K562 (cell line): ENCODE measurements around the gene POMGNT1. TPM values are rescaled to one million over a fixed set of nuclear protein-coding genes. Genes with fewer than 3 reads are reported as not detected.
"Not testable (repeated sequence)": the region's sequence is repeated elsewhere in the genome, so short reads cannot be mapped to it uniquely, and the experiment has no call there.

Experiments
- ATAC-seq: fragments of 200-7000 bp; cut with Tn5 transposase; 3 replicates; pipeline ENCODE4 v1.9.1; 2020; ENCODE audit warnings: moderate library complexity
- BruUV-seq: library from RNA; stranded (reverse); fragments of 400-500 nt; replicated peaks from 2 replicates; lab custom pipeline; 2021; lab: Mats Ljungman, UMichigan
- CTCF ChIA-PET: fragments of 300-600 bp; formaldehyde crosslinking; extraction: SDS; loops from one replicate; lab custom pipeline; 2021; ENCODE audit warnings: low intra/inter-chr PET ratio; lab: Yijun Ruan, JAX
- POLR2A ChIA-PET: fragments of 300-600, 350-650 bp; sonication (Branson Sonifier 250); formaldehyde crosslinking; extraction: SDS; loops from one replicate; lab custom pipeline; 2021; ENCODE audit warnings: antibody characterized with exemption, inconsistent platforms; lab: Yijun Ruan, JAX
- DNase-seq, 4 experiments: peaks; one replicate each; pipeline versions ENCODE4 v3.0.0 to v3.0.0-alpha.2; 2011 to 2018; ENCODE audit warnings: low spot score in 3 of 4, mixed read lengths in 3 of 4; ENCODE audit errors: extremely low read depth in 1 of 4
- FAIRE-seq: peaks from 2 replicates; lab custom pipeline; 2011; peaks lifted over from hg19 to GRCh38; lab: Jason Lieb, UNC
- H2AFZ ChIP-seq: 2 replicates; pipeline ENCODE4 v1.6.0; 2011; ENCODE audit warnings: low read depth, low read length, control low read depth, inconsistent platforms
- H3K27ac ChIP-seq: fragments of 200-600 bp; 3 replicates; pipeline ENCODE4 v1.8.0; 2011; ENCODE audit warnings: low read depth, mild to moderate bottlenecking, control low read depth, inconsistent platforms, low read length, moderate library complexity, mixed read lengths; ENCODE audit errors: extremely low read depth
- H3K27me3 ChIP-seq, 2 experiments: fragments of 300-600 bp in 1 of 2; 2 replicates in 1 of 2; 3 replicates in 1 of 2; pipeline versions ENCODE4 v1.6.0 to v1.8.0; 2011; ENCODE audit warnings: inconsistent platforms in 2 of 2, low read length in 2 of 2, mild to moderate bottlenecking in 1 of 2, mixed read lengths in 1 of 2, moderate library complexity in 1 of 2; ENCODE audit not compliant: control insufficient read depth in 2 of 2, insufficient read depth in 2 of 2
- H3K36me3 ChIP-seq: fragments of 300-600 bp; 3 replicates; pipeline ENCODE4 v1.8.0; 2011; ENCODE audit warnings: mild to moderate bottlenecking, low read length, inconsistent platforms; ENCODE audit not compliant: control insufficient read depth, insufficient read depth
- H3K4me1 ChIP-seq, 2 experiments: fragments of 200-600 bp in 1 of 2; replicated peaks in 1 of 2; 2 replicates in 1 of 2; 3 replicates in 1 of 2; pipeline versions ENCODE4 v1.5.1 to v1.8.0; 2011; ENCODE audit warnings: inconsistent platforms in 2 of 2, low read length in 2 of 2, mild to moderate bottlenecking in 1 of 2, mixed read lengths in 1 of 2, moderate library complexity in 1 of 2; ENCODE audit not compliant: control insufficient read depth in 2 of 2, insufficient read depth in 2 of 2
- H3K4me2 ChIP-seq: 2 replicates; pipeline ENCODE4 v1.6.1; 2011; ENCODE audit warnings: low read length, control low read depth, inconsistent platforms, mixed read lengths; ENCODE audit not compliant: insufficient read depth
- H3K4me3 ChIP-seq: fragments of 200-600 bp; sonication (generic), shearing (Covaris generic); 2 replicates; pipeline ENCODE4 v1.5.1; 2016; ENCODE audit warnings: control low read depth, inconsistent platforms
- H3K79me2 ChIP-seq: fragments of 200-600 bp; 3 replicates; pipeline ENCODE4 v1.8.0; 2011; ENCODE audit warnings: low read length, inconsistent platforms; ENCODE audit not compliant: control insufficient read depth, insufficient read depth
- H3K9ac ChIP-seq, 2 experiments: 2 replicates each; pipeline versions ENCODE4 v1.6.0 to v1.6.1; 2011; ENCODE audit warnings: low read depth in 2 of 2, low read length in 2 of 2, control low read depth in 1 of 2, inconsistent platforms in 1 of 2, mild to moderate bottlenecking in 1 of 2, mixed read lengths in 1 of 2; ENCODE audit not compliant: insufficient read depth in 1 of 2
- H3K9me1 ChIP-seq: one replicate; pipeline ENCODE4 v1.6.0; 2011; ENCODE audit warnings: inconsistent platforms, mild to moderate bottlenecking, low read length, moderate library complexity; ENCODE audit not compliant: control insufficient read depth, insufficient read depth
- H3K9me3 ChIP-seq: replicated peaks from 2 replicates; pipeline ENCODE4 v1.5.1; 2011; ENCODE audit warnings: low read depth, low read length, inconsistent platforms; ENCODE audit not compliant: control insufficient read depth, insufficient read depth
- H4K20me1 ChIP-seq: replicated peaks from 2 replicates; pipeline ENCODE4 v1.6.1; 2011; ENCODE audit warnings: low read length, inconsistent platforms, mixed read lengths; ENCODE audit not compliant: control insufficient read depth, insufficient read depth
- ATF3 ChIP-seq, 2 experiments: fragments of 450-650 bp in 1 of 2; sonication (generic) in 1 of 2; formaldehyde crosslinking in 1 of 2; IDR thresholded peaks in 1 of 2; conservative IDR thresholded peaks in 1 of 2; 2 replicates each; pipeline versions ENCODE4 v1.6.1 to v1.8.1; 2016 to 2023; ENCODE audit warnings: mild to moderate bottlenecking in 2 of 2, moderate library complexity in 2 of 2, inconsistent platforms in 1 of 2, missing genetic modification reagents in 1 of 2
- TRIM24 ChIP-seq, 2 experiments: fragments of 450-650 bp; IDR thresholded peaks; 2 replicates each; pipeline ENCODE4 v1.6.1; 2016
- TRIM28 ChIP-seq: fragments of 450-650 bp; IDR thresholded peaks from 2 replicates; pipeline ENCODE4 v1.6.1; 2017
- ZFP36 ChIP-seq: fragments of 150-350 bp; IDR thresholded peaks from 2 replicates; pipeline ENCODE4 v1.6.1; 2018; ENCODE audit warnings: low read length, low read depth; ENCODE audit not compliant: partially characterized antibody
- ZNF280A ChIP-seq: fragments of 450-650 bp; IDR thresholded peaks from 2 replicates; pipeline ENCODE4 v1.6.1; 2018; ENCODE audit warnings: mild to moderate bottlenecking, low read depth; ENCODE audit not compliant: partially characterized antibody
- ZNF431 ChIP-seq: sonication (generic); formaldehyde crosslinking; IDR thresholded peaks from 2 replicates; pipeline ENCODE4 v1.8.0; 2022; ENCODE audit warnings: mild to moderate bottlenecking, missing genetic modification reagents
- WGBS: fragments of 100-300 bp; shearing (Covaris generic); methylation state at CpG from one replicate; pipeline ENCODE4 v1.1.6; 2016; ENCODE audit warnings: low coverage, mixed read lengths; ENCODE audit not compliant: insufficient coverage; ENCODE audit errors: missing lambda C conversion rate; 5-methylcytosine and 5-hydroxymethylcytosine counted together
- in situ Hi-C: fragments of 300-500 bp; cut with MboI; formaldehyde crosslinking; loops from 4 replicates; pipeline ENCODE4 v1.15.0; 2018; ENCODE audit warnings: inconsistent platforms, mixed read lengths
- intact Hi-C: fragments of 100-400 bp; cut with micrococcal nuclease; formaldehyde crosslinking; loops from 2 replicates; pipeline ENCODE4 v1.14.2; 2022
- polyA plus RNA-seq, 8 experiments: library from polyadenylated mRNA; depleted of rRNA in 4 of 8; stranded (reverse) in 5 of 8; unstranded in 3 of 8; fragments of >200 nt; fragmentation: Nextera tagmentation in 2 of 8; fragmentation: Illumina TruSeq in 1 of 8; extraction: Ambion mirVana in 2 of 8; extraction: Trizol in 1 of 8; gene quantifications; 2 replicates each; pipeline versions ENCODE4 v1.2.1 to v1.2.3, GENCODE V29; 2011 to 2014; ENCODE audit warnings: inconsistent platforms in 1 of 8, missing spikeins in 1 of 8
- total RNA-seq, 7 experiments: library from RNA; depleted of rRNA in 6 of 7; stranded (reverse); fragments of >200 nt in 6 of 7; fragmentation: Illumina TruSeq in 2 of 7; extraction: Trizol in 2 of 7; gene quantifications; 2 replicates each; pipeline versions ENCODE4 v1.2.1 to v1.2.3, GENCODE V29; 2011 to 2021; ENCODE audit warnings: low replicate concordance in 1 of 7

The POMGNT1 gene
- total and polyA plus RNA-seq, 9 of the 15 experiments (the other 6 are each of a cell fraction or from before 2014, with no cell fraction given): 14.1 to 58.9 (median 37.8) TPM

GRCh38 chr1:46241733-46242132 lies 43.5 kb upstream of the POMGNT1 start:
- H3K9me3 ChIP-seq, H3K9ac ChIP-seq, H4K20me1 ChIP-seq, H3K27ac ChIP-seq, CTCF ChIA-PET, H3K79me2 ChIP-seq, H3K4me3 ChIP-seq, intact Hi-C loops, H3K4me2 ChIP-seq, POLR2A ChIA-PET, in situ Hi-C loops, H3K9me1 ChIP-seq, H3K27me3 ChIP-seq, BruUV-seq, FAIRE-seq, ATAC-seq, H3K36me3 ChIP-seq, H2AFZ ChIP-seq, DNase-seq: not testable (repeated sequence)
- peaks cover 10 to 23% of the 10 kb centered on the region in 2 experiments; a peak in 4 of 5 replicates for H3K4me1 ChIP-seq
- WGBS: no CpG with 5 or more reads among the region's 38 CpGs

GRCh38 chr1:46238865-46239264 lies 40.6 kb upstream of the POMGNT1 start:
- H3K36me3 ChIP-seq; H3K4me2 ChIP-seq; BruUV-seq; in situ Hi-C loops; H3K4me1 ChIP-seq; CTCF ChIA-PET; H3K27ac ChIP-seq; intact Hi-C loops; FAIRE-seq; H4K20me1 ChIP-seq; DNase-seq; H3K79me2 ChIP-seq; H3K4me3 ChIP-seq; H2AFZ ChIP-seq; ATAC-seq; H3K27me3 ChIP-seq; H3K9ac ChIP-seq; H3K9me1 ChIP-seq; H3K9me3 ChIP-seq; TF ChIP-seq ATF3 (CRISPR knock-in tag; conservative IDR thresholded peaks at IDR 0.05): not testable (repeated sequence)
- 0% methylated on average over 1 of the region's 1 CpG for WGBS
- POLR2A ChIA-PET: interaction anchor here (1.2 to 1.9 kb wide), 2 partner anchors 11 to 13 kb away, joined by 3 to 6 read pairs; no protein-coding TSS in a partner anchor
- TF ChIP-seq ZNF280A (peak; percentile 15), ZFP36 (peak; percentile 38), TRIM28 (peak; percentile 82), TRIM24 (IDR thresholded peaks at IDR 0.05) (peak; percentile 29 to 64; a peak in 2 of 4 replicates), ATF3 (IDR thresholded peaks at IDR 0.05) (peak; percentile 36; the same call in 1 of the 2 replicates), ZNF431 (CRISPR knock-in tag) (peak; percentile 100)
